22Rv1 (cell line): Measurements from ENCODE around the gene PPDPF.

Experiments used
- H3K27ac ChIP-seq: fragments of 450-650 bp; 2 replicates; pipeline ENCODE4 v1.5.1; 2017
- ZFX ChIP-seq: fragments of 450-650 bp; IDR thresholded peaks from 2 replicates; pipeline ENCODE4 v1.6.1; 2017; ENCODE audit warnings: antibody characterized with exemption, borderline replicate concordance
- TF ChIP-seq, protein P1 (sequence below): fragments of 450-650 bp; IDR thresholded peaks from 2 replicates; pipeline ENCODE4 v1.5.1; 2017; ENCODE audit warnings: mild to moderate bottlenecking

Gene PPDPF

GRCh38 chr20:63546956-63547724 is 26.6 kb downstream of the PPDPF start:
- TF ChIP-seq, protein P1, sequence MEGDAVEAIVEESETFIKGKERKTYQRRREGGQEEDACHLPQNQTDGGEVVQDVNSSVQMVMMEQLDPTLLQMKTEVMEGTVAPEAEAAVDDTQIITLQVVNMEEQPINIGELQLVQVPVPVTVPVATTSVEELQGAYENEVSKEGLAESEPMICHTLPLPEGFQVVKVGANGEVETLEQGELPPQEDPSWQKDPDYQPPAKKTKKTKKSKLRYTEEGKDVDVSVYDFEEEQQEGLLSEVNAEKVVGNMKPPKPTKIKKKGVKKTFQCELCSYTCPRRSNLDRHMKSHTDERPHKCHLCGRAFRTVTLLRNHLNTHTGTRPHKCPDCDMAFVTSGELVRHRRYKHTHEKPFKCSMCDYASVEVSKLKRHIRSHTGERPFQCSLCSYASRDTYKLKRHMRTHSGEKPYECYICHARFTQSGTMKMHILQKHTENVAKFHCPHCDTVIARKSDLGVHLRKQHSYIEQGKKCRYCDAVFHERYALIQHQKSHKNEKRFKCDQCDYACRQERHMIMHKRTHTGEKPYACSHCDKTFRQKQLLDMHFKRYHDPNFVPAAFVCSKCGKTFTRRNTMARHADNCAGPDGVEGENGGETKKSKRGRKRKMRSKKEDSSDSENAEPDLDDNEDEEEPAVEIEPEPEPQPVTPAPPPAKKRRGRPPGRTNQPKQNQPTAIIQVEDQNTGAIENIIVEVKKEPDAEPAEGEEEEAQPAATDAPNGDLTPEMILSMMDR: no peak
- TF ChIP-seq ZFX: no peak

GRCh38 chr20:63547725-63548480 is 27.3 kb downstream of the PPDPF start, which contains the start of gene SRMS:
SRMS (minus strand) TSS chr20:63547749; CDS start chr20:63547463, 286 bp downstream.
- no peak within 1 kb of the TSS for H3K27ac ChIP-seq
- TF ChIP-seq ZFX: no peak
- TF ChIP-seq, protein P1: no peak

More at GRCh38 chr20:63546956-63547724, 26.6 kb downstream of the PPDPF start:
- H3K27ac ChIP-seq: no peak overlapping the region

GRCh38 chr20:63548542-63548941 is 28.0 kb downstream of the PPDPF start:
- no peak overlapping the region for H3K27ac ChIP-seq
- TF ChIP-seq ZFX: no peak
- TF ChIP-seq, protein P1: no peak

GRCh38 chr20:63549019-63549418 is 28.5 kb downstream of the PPDPF start:
- no peak for TF ChIP-seq ZFX
- TF ChIP-seq, protein P1: no peak
- no peak overlapping the region for H3K27ac ChIP-seq

GRCh38 chr20:63549679-63550282 is 29.2 kb downstream of the PPDPF start:
- no peak overlapping the region for H3K27ac ChIP-seq
- TF ChIP-seq, protein P1: no peak

GRCh38 chr20:63551068-63551467 is 30.5 kb downstream of the PPDPF start:
- H3K27ac ChIP-seq: no peak overlapping the region
- TF ChIP-seq, protein P1: no peak
- TF ChIP-seq ZFX: no peak
